Measurements from ENCODE around the gene RNASEH2A.

RNASEH2A gene

DNA sequence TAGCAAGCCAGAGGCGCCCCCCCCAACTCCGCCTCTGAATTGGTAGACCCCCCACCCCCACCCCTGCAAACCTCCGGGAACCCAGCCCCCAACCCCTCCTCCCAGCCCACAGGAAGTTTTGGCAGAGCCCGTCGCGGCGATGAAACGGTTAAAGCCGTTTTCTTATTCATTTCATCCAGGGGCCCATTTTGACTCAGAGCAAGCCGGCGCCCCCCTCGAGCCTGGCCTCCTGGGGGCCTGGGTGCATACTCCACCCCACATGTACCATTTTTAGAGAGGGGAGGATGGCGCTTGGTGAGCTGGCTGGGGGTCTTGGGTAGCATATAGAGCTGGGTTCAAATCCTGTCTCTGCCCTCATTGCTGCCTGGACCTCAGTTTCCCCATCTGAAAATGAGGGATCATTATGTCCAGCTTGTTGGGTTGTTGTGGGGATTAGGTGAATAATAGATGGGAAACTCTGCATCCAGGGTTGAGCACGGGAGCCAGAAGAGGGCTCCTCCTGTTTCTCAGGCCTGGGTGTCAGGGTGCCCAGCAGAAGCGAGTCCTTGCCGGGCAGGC, 23.0 kb upstream of the RNASEH2A start:
- DNase-seq = peak; percentile 65 to 75

DNA sequence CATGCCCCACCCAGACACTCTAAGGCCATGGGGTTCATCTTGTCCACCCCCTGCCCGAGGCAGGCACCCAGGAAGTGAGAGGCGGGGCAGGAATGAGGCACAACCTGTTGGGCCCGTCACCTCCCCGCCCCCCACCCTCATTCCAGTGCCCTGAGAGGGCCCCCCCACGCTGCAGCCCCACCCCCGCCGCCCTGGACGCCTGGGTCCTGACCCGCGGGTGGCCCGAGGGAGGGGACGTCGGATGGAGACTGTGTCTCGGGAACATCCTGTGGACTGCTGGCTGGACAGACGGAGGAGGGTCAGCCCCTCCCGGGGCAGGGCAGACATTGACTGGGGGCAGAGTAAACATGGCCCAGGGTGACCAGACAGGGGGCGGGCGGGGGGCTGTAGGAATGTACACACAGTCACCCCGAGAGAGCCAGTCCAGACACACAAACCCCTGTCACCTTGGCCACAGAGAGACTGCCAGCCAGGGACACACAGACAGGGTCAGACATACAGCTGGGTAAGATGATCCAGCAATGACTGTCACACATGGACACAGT, 22.5 kb upstream of the RNASEH2A start:
- no peak for DNase-seq

DNA sequence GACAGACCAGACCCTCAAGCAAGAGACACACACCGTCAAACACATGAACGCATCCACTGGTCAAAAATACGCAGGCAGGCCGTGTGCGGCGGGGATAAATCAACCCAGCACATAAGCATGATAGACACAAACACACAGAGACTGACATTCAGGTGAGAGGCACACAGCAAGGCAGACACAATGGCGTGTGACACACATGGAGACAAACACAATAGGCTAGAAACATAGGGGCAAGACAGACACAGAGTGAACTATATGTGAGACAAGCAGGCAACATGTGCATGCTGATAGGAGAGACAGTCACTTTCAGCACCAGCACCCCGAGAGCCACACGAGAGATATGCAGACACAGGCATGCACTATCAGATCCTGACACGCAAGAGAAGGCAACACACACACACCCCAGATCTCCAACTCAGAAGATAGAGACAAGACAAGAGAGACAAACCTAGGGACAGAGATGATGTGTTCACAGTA, 22.0 kb upstream of the RNASEH2A start:
- no peak for DNase-seq

DNA sequence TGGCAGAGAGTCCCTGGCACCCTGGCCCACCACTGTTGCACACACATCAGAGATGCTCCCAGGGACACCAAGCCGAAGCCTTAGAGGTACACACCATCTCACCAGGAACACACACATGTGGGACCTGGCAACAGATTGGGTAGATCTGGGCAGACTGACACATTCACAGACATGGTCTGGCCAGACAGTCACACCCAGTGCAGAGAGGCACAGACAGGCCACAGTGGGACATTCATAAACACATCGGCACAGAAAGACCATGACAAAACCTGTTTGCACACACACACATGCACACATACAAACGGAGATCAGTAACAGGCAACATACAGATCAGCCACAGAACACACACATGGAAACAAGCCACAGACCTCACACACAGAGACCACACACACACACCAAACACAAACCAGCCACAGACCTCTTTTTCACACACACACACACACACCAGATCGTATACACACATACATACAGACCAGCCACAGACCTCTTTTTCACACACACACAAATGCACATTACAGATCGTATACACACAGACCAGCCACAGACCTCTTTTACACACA, 21.4 kb upstream of the RNASEH2A start:
- DNase-seq = no peak

DNA sequence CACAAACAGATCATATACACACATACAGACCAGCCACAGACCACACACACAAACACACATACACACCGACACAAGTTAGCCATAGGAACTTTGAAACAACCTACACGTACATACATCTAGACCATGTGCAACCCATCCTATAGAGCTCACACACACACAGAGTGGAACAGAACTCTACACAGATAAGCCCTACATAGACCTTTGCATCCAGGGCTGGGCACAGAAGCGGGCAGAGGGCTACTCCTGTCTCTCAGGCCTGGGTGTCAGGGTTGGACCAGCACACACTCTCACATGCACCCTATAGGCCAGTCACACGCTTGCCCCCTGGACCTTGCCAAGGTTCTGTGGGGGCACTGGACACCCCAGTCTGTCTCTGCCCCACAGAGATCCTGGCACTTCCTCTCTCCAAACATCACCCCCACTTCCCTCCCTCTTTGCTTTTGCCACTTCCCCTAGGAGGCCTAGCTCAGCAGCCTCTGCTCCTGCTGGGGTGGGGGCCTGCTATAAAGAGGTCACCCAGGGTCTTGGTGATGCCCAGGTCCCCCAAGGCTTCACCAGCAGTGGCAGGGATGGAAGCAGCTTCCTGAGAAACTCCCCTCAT, 20.9 kb upstream of the RNASEH2A start:
- no peak for DNase-seq

GRCh38 chr19:12786141-12786870, 20.1 kb upstream of the RNASEH2A start:
- no peak for DNase-seq

DNA sequence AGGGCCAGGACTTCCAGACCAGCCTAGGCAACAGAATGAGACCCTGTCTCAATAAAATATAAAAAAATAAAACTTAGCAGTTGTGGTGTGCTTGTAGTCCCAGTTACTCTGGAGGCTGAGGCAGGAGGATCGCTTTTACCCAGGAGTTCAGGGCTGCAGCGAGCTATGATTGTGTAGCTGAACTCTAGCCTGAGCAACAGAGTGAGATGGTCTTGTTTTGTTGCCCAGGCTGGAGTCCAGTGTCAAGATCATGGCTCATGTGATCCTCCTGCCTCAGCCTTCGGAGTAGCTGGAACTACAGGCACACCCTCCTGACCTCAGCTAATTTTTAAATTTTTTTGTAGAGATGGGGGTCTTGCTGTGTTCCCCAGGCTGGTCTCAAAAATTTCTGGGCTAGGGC, 19.4 kb upstream of the RNASEH2A start:
- no peak for DNase-seq

GRCh38 chr19:12787458-12787857, 18.9 kb upstream of the RNASEH2A start:
- DNase-seq = no peak

DNA sequence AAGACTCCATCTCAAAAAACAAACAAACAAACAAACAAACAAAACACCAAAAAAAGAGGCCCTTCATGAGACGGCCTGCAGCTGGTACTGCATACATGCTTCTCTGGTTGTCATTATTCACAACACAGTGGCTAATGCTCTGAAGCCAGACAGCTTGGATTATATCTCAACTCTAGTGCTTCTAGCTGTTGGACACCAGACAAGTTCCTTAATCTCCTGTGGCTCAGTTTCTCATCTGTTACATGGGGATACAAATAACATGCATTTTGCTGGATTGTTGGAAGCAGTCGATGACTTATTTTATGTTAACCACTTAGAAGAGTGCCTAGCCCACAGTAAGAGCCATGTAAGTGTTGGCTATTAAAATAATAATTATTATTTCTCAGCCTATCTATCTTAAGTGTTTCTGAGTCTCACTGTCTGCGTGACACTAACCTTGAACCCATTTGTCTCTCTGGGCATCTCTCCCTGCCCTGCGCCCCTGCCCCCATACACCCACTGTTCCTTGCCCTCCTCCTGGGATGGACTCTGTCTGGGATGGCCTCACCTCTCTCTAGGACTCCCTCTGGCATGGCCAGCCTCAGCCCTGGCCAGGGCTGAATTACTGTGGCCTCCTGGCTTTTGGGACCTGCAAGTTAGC, 18.2 kb upstream of the RNASEH2A start:
- no peak for DNase-seq

DNA sequence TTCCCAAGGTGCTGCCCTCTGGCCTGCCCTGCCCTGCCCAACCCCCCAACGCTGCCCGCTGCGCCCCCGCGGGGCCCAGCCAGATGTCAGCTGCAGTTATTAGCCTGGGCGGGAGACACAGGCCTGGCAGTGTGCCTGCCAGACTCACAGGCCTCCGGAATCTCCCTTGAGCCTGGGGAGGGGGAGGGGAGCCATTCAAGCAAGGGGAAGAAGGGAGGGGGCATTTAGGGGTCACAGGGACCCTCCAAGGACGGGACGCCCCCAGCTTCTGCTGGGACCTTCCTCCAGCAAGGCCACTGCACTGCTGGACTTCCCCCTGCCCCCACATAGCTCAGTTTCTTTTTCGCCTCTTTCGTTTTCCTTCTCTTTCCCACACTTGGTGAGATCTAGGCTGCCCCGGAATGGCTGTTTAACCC, 17.7 kb upstream of the RNASEH2A start:
- peak in 1 of 2 donors; percentile 55 for DNase-seq

- peak in 1 of 2 donors; percentile 51 for DNase-seq
Measured at GRCh38 chr19:12789098-12789903, 17.1 kb upstream of the RNASEH2A start.

GRCh38 chr19:12789904-12790619, 16.3 kb upstream of the RNASEH2A start:
- peak; percentile 89 to 97 for DNase-seq

GRCh38 chr19:12790628-12791344, 15.6 kb upstream of the RNASEH2A start:
- DNase-seq = no peak

DNA sequence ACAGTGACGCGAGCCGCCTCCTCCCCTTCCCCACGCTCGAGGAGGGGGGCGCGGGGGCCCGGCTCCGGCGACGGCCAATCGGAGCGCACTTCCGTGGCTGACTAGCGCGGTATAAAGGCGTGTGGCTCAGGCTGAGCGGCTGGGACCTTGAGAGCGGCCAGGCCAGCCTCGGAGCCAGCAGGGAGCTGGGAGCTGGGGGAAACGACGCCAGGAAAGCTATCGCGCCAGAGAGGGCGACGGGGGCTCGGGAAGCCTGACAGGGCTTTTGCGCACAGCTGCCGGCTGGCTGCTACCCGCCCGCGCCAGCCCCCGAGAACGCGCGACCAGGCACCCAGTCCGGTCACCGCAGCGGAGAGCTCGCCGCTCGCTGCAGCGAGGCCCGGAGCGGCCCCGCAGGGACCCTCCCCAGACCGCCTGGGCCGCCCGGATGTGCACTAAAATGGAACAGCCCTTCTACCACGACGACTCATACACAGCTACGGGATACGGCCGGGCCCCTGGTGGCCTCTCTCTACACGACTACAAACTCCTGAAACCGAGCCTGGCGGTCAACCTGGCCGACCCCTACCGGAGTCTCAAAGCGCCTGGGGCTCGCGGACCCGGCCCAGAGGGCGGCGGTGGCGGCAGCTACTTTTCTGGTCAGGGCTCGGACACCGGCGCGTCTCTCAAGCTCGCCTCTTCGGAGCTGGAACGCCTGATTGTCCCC, 14.9 kb upstream of the RNASEH2A start, which contains the start of gene JUNB:
Gene JUNB, plus strand, starts transcription at position 142 of the 706 bp plus-strand sequence. Its CDS starts 286 bp downstream, at position 428.
- DNase-seq = peak; percentile 95 to 96

DNA sequence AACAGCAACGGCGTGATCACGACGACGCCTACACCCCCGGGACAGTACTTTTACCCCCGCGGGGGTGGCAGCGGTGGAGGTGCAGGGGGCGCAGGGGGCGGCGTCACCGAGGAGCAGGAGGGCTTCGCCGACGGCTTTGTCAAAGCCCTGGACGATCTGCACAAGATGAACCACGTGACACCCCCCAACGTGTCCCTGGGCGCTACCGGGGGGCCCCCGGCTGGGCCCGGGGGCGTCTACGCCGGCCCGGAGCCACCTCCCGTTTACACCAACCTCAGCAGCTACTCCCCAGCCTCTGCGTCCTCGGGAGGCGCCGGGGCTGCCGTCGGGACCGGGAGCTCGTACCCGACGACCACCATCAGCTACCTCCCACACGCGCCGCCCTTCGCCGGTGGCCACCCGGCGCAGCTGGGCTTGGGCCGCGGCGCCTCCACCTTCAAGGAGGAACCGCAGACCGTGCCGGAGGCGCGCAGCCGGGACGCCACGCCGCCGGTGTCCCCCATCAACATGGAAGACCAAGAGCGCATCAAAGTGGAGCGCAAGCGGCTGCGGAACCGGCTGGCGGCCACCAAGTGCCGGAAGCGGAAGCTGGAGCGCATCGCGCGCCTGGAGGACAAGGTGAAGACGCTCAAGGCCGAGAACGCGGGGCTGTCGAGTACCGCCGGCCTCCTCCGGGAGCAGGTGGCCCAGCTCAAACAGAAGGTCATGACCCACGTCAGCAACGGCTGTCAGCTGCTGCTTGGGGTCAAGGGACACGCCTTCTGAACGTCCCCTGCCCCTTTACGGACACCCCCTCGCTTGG, 14.1 kb upstream of the RNASEH2A start:
- peak; percentile 77 to 78 for DNase-seq

DNA sequence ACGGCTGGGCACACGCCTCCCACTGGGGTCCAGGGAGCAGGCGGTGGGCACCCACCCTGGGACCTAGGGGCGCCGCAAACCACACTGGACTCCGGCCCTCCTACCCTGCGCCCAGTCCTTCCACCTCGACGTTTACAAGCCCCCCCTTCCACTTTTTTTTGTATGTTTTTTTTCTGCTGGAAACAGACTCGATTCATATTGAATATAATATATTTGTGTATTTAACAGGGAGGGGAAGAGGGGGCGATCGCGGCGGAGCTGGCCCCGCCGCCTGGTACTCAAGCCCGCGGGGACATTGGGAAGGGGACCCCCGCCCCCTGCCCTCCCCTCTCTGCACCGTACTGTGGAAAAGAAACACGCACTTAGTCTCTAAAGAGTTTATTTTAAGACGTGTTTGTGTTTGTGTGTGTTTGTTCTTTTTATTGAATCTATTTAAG, 13.5 kb upstream of the RNASEH2A start:
- no peak for DNase-seq

DNA sequence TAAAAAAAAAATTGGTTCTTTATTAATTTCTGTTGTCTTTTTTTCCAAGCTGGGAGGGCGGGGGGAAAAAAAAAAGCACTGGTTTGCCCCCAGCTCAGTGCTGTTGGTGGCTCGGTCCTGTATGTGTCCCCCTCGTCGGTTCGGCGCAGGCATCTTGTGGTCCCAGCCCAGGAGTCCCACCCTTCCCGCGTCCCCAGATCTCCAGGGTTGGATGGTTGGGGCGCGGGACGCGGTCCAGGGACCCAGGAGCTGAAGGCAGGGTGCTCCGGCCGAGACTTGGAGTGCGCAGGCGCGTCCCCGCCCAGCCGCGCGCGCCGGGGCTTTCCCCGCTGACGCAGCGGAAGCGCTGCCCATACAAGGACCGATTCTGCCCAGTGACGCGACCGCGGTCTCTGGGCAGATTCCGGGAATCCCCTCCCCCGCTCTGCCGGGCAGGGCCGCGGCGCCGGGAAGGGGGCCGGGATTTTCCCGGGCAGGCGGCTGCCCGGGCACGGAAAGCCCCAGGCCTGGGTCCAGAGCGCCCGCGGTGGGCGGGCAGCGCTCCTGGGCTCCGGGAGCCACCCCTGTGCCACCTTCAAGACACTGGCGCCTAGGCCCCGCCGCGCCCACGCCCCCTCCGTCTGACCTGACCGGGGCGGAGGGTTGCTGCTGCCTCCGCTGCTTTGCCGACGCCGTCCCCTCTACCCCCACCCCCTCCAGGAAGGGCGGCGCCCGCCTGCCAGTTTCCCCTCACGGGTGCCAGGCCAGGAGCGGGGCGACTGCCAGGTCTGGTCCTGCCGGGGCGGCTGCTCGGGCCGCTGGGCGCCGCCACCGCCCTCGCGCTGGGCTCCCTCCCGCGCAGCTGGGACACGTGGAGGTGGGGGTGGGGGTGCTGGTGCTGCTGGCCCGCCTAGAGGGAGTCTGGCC, 12.8 kb upstream of the RNASEH2A start:
- peak; percentile 92 to 94 for DNase-seq

Measured in stimulated activated CD4-positive, alpha-beta T cell treated with anti-CD3 and anti-CD28 coated beads, Interleukin-2, amount 100 ng/mL, for 24 hours (primary cell).